ENCODE data around the gene MVK. TPM values are rescaled to one million over a fixed set of nuclear protein-coding genes. Genes with fewer than 3 reads are reported as not detected.

MVK gene
- total RNA-seq, 2 experiments from 2014 or later = 8.2 to 8.4 TPM

GRCh38 chr12:109557200-109557599 lies 16.4 kb upstream of the MVK start:
- ATAC-seq (ENCODE audit: poor library complexity) (no peak), DNase-seq (no peak)
- H3K9me3 Mint-ChIP-seq = no peaks in the 10 kb centered on the region
- POLR2A ChIA-PET = no interaction called here
- Histone ChIP-seq H3K27ac (ENCODE audit: low read depth in 1 of 2, low read length in 2 of 2) (no peak overlapping the region), H3K36me3 (ENCODE audit: insufficient read depth, low read length) (no peaks in the 10 kb centered on the region), H3K4me1 (ENCODE audit: insufficient read depth, low read length) (no peaks in the 10 kb centered on the region), H3K27me3 (ENCODE audit: control insufficient read depth in 1 of 2, insufficient read depth in 2 of 2, low read length in 2 of 2) (no peaks in the 10 kb centered on the region), H3K9me3 (ENCODE audit: control insufficient read depth in 1 of 2, insufficient read depth in 1 of 2, low read length in 2 of 2) (peaks cover 0 to 8% of the 10 kb centered on the region in 2 experiments), H3K4me3 (ENCODE audit: low read length) (no peak overlapping the region)
- no peak overlapping the region for H3K27ac Mint-ChIP-seq
- no peak overlapping the region for H3K4me3 Mint-ChIP-seq
- no peaks in the 10 kb centered on the region for H3K27me3 Mint-ChIP-seq
- H3K36me3 Mint-ChIP-seq (ENCODE audit: low read depth) = peaks cover 6% of the 10 kb centered on the region
- CTCF ChIA-PET = no interaction called here
- TF ChIP-seq CTCF (IDR thresholded peaks at IDR 0.05) = no peak
- H3K4me1 Mint-ChIP-seq (ENCODE audit: low read depth) = no peaks in the 10 kb centered on the region
- intact Hi-C loops (cut with DNase I, micrococcal nuclease) = no loop called here

- ATAC-seq (ENCODE audit: poor library complexity) (no peak), DNase-seq (no peak)
- intact Hi-C loops (cut with DNase I, micrococcal nuclease) = no loop called here
- peaks cover 12% of the 10 kb centered on the region for H3K36me3 Mint-ChIP-seq (ENCODE audit: low read depth)
- TF ChIP-seq CTCF (IDR thresholded peaks at IDR 0.05) = no peak
- POLR2A ChIA-PET = no interaction called here
- Histone ChIP-seq H3K27me3 (ENCODE audit: control insufficient read depth in 1 of 2, insufficient read depth in 2 of 2, low read length in 2 of 2) (no peaks in the 10 kb centered on the region), H3K36me3 (ENCODE audit: insufficient read depth, low read length) (no peaks in the 10 kb centered on the region), H3K4me1 (ENCODE audit: insufficient read depth, low read length) (no peaks in the 10 kb centered on the region), H3K4me3 (ENCODE audit: low read length) (no peak overlapping the region), H3K27ac (ENCODE audit: low read depth in 1 of 2, low read length in 2 of 2) (no peak overlapping the region), H3K9me3 (ENCODE audit: control insufficient read depth in 1 of 2, insufficient read depth in 1 of 2, low read length in 2 of 2) (peaks cover 0 to 14% of the 10 kb centered on the region in 2 experiments)
- H3K4me1 Mint-ChIP-seq (ENCODE audit: low read depth) = no peaks in the 10 kb centered on the region
- CTCF ChIA-PET = no interaction called here
- H3K4me3 Mint-ChIP-seq = no peak overlapping the region
- H3K27ac Mint-ChIP-seq = no peak overlapping the region
- H3K27me3 Mint-ChIP-seq = no peaks in the 10 kb centered on the region
- H3K9me3 Mint-ChIP-seq = no peaks in the 10 kb centered on the region
Measured at GRCh38 chr12:109557805-109558204, 15.8 kb upstream of the MVK start.

GRCh38 chr12:109558374-109559199 lies 15.0 kb upstream of the MVK start:
- DNase-seq (no peak), ATAC-seq (ENCODE audit: poor library complexity) (no peak)
- TF ChIP-seq CTCF (IDR thresholded peaks at IDR 0.05) = no peak
- Mint-ChIP-seq H3K9me3 (no peaks in the 10 kb centered on the region), H3K36me3 (ENCODE audit: low read depth) (peaks cover 12% of the 10 kb centered on the region), H3K4me1 (ENCODE audit: low read depth) (no peaks in the 10 kb centered on the region), H3K27me3 (no peaks in the 10 kb centered on the region), H3K27ac (no peak overlapping the region), H3K4me3 (no peak overlapping the region)
- Histone ChIP-seq H3K27me3 (ENCODE audit: control insufficient read depth in 1 of 2, insufficient read depth in 2 of 2, low read length in 2 of 2) (no peaks in the 10 kb centered on the region), H3K36me3 (ENCODE audit: insufficient read depth, low read length) (no peaks in the 10 kb centered on the region), H3K27ac (ENCODE audit: low read depth in 1 of 2, low read length in 2 of 2) (no peak overlapping the region), H3K4me3 (ENCODE audit: low read length) (no peak overlapping the region), H3K4me1 (ENCODE audit: insufficient read depth, low read length) (no peaks in the 10 kb centered on the region), H3K9me3 (ENCODE audit: control insufficient read depth in 1 of 2, insufficient read depth in 1 of 2, low read length in 2 of 2) (peaks cover 0 to 22% of the 10 kb centered on the region in 2 experiments)
- intact Hi-C loops (cut with DNase I, micrococcal nuclease) = no loop called here
- ChIA-PET CTCF (no interaction called here), POLR2A (no interaction called here)
